Breast epithelium (tissue), 4 donors: ENCODE data around the gene HSPA12A. TPM values are rescaled to one million over a fixed set of nuclear protein-coding genes. Genes with fewer than 3 reads are reported as not detected.

Experiments used
- DNase-seq, 2 donors: peaks; one replicate each; pipeline ENCODE4 v3.0.0-alpha.2; 2019; ENCODE audit warnings: low spot score in 2 of 2
- H3K27ac ChIP-seq, 2 donors: fragments of 200-600 bp; sonication (generic) in 1 of 2; one replicate each; pipeline ENCODE4 v1.5.1; 2016 to 2019; ENCODE audit warnings: mild to moderate bottlenecking in 1 of 2
- H3K27me3 ChIP-seq, 2 donors: fragments of 200-600 bp; sonication (generic) in 1 of 2; one replicate each; pipeline versions ENCODE4 v1.5.1 to v1.6.0; 2017 to 2019; ENCODE audit warnings: control low read depth in 1 of 2, mild to moderate bottlenecking in 1 of 2
- H3K36me3 ChIP-seq: fragments of 200-600 bp; one replicate; pipeline ENCODE4 v1.5.1; 2019
- H3K4me1 ChIP-seq, 2 donors: fragments of 200-600 bp; sonication (generic); one replicate each; pipeline ENCODE4 v1.5.1; 2016 to 2019; ENCODE audit warnings: control low read depth in 1 of 2
- H3K4me3 ChIP-seq, 3 donors: fragments of 200-600 bp; sonication (generic); 1 replicate in 2 of 3; 2 replicates in 1 of 3; pipeline ENCODE4 v1.5.1; 2016 to 2019; ENCODE audit warnings: mild to moderate bottlenecking in 3 of 3, moderate library complexity in 2 of 3
- H3K9me3 ChIP-seq, 2 donors: fragments of 200-600 bp; sonication (generic) in 1 of 2; one replicate each; pipeline ENCODE4 v1.5.1; 2016 to 2019; ENCODE audit warnings: control low read depth in 1 of 2
- POLR2A ChIP-seq: fragments of 450-650 bp; IDR thresholded peaks from one replicate; pipeline ENCODE4 v1.6.1; 2016; ENCODE audit warnings: antibody characterized with exemption, mild to moderate bottlenecking, moderate library complexity
- POLR2AphosphoS5 ChIP-seq, 3 donors: sonication (generic); formaldehyde crosslinking; IDR thresholded peaks; one replicate each; pipeline ENCODE4 v1.6.1; 2017; ENCODE audit warnings: antibody characterized with exemption in 3 of 3
- intact Hi-C: fragments of 100-400 bp; cut with DNase I; formaldehyde crosslinking; loops from one replicate; pipeline ENCODE4 v1.15.1; 2023; ENCODE audit warnings: low total_unique reads
- total RNA-seq, 3 donors: library from RNA; depleted of rRNA; stranded (reverse); fragments of >200 nt; gene quantifications; one replicate each; pipeline ENCODE4 v1.1.0, GENCODE V29; 2016
- TF ChIP-seq, protein P1 (sequence below), 3 donors: fragments of 450-650 bp; IDR thresholded peaks; one replicate each; pipeline ENCODE4 v1.5.1; 2016 to 2017; ENCODE audit warnings: antibody characterized with exemption in 3 of 3, mild to moderate bottlenecking in 3 of 3, moderate library complexity in 3 of 3

The HSPA12A gene
- total RNA-seq, 3 donors from 2014 or later: 13.2 to 23.6 (median 14.2) TPM

DNA sequence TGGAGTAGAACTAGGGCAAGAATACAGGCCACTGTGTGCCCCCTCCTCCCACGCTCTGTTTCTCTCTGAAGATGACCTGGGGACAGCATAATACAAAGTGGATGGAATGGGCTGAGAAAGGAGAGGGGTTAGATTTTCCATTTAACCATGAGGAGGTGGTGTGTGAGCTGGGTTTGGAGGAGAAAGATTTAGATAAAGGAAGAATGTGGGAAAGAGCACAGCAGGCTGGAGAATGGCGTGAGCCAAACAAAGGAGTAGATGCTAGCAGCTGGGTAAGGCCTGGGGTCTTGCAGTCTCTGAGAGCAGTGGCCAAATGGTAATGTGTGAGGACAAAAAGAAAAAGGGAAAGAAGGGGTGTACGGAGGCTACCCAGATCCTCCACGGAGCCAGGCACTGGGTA is 113.0 kb downstream of the HSPA12A start:
- Histone ChIP-seq H3K9me3 (no peaks in the 10 kb centered on the region), H3K27me3 (peaks cover 0 to 17% of the 10 kb centered on the region in 2 donors), H3K36me3 (peaks cover 4% of the 10 kb centered on the region), H3K4me1 (no peaks in the 10 kb centered on the region), H3K4me3 (no peak overlapping the region), H3K27ac (no peak overlapping the region)
- TF ChIP-seq, protein P1, sequence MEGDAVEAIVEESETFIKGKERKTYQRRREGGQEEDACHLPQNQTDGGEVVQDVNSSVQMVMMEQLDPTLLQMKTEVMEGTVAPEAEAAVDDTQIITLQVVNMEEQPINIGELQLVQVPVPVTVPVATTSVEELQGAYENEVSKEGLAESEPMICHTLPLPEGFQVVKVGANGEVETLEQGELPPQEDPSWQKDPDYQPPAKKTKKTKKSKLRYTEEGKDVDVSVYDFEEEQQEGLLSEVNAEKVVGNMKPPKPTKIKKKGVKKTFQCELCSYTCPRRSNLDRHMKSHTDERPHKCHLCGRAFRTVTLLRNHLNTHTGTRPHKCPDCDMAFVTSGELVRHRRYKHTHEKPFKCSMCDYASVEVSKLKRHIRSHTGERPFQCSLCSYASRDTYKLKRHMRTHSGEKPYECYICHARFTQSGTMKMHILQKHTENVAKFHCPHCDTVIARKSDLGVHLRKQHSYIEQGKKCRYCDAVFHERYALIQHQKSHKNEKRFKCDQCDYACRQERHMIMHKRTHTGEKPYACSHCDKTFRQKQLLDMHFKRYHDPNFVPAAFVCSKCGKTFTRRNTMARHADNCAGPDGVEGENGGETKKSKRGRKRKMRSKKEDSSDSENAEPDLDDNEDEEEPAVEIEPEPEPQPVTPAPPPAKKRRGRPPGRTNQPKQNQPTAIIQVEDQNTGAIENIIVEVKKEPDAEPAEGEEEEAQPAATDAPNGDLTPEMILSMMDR (IDR thresholded peaks at IDR 0.05): no peak
- no peak for TF ChIP-seq POLR2AphosphoS5 (IDR thresholded peaks at IDR 0.05)
- TF ChIP-seq POLR2A: no peak
- intact Hi-C loops: loop anchor here (5.0 kb wide), 1 partner anchor 1418 kb away; the partner anchor contains the start of gene RAB11FIP2
- DNase-seq: no peak

DNA sequence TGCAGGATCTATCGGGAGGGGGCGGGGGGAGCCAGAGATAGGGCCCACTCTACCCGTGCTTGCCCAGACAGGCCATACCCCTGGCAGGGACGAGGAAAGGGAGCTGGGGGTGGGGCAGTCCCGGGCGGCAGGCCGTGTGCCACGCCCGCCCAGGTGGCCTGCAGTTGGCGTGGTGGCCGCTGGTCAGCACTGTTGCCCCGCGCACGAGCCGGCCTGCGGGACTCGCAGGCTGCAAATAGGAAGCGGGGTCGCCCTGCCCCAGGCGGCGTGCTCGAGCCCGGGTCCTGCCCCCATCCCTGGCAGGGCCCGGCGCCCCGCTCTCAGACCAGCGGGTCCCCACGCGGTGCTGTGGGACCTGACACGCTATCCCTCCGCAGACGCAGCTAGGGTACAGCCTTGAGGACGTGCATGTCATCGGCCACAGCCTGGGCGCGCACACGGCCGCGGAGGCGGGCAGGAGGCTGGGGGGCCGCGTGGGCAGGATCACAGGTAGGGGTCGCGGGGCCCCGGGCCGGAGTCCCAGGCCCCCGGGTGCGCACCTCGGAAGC is 114.9 kb downstream of the HSPA12A start:
- TF ChIP-seq, protein P1 (IDR thresholded peaks at IDR 0.05): peak in 2 of 3 donors; percentile 38 to 59
- no peak for TF ChIP-seq POLR2A
- Histone ChIP-seq H3K9me3 (no peaks in the 10 kb centered on the region), H3K4me3 (peak overlapping the region in 2 of 3 donors; percentile 35 to 63), H3K27ac (no peak overlapping the region), H3K36me3 (peaks cover 4% of the 10 kb centered on the region), H3K4me1 (no peaks in the 10 kb centered on the region), H3K27me3 (peaks cover 0 to 17% of the 10 kb centered on the region in 2 donors)
- no peak for DNase-seq
- intact Hi-C loops: loop anchor here (5.0 kb wide), 1 partner anchor 1420 kb away; the partner anchor contains the start of gene RAB11FIP2

DNA sequence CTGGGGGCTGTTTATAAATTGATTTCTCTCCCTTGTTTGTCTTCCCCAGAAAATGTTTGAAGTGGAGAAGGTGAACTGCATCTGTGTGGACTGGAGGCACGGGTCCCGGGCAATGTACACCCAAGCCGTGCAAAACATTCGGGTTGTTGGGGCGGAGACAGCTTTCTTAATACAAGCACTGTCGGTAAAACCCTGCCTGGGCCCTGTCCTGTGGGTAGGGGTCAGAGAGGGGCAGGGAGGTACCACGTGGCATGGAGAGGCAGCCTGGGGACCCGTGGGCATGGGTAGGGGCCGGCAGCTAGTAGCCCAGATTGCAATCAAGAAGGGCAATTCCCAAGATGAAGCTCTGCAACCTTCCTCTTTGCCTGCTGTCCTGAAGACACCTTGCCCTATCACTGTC is 115.6 kb downstream of the HSPA12A start:
- intact Hi-C loops: loop anchor here (5.0 kb wide), 1 partner anchor 1420 kb away; the partner anchor contains the start of gene RAB11FIP2
- H3K4me1 ChIP-seq: no peaks in the 10 kb centered on the region

DNA sequence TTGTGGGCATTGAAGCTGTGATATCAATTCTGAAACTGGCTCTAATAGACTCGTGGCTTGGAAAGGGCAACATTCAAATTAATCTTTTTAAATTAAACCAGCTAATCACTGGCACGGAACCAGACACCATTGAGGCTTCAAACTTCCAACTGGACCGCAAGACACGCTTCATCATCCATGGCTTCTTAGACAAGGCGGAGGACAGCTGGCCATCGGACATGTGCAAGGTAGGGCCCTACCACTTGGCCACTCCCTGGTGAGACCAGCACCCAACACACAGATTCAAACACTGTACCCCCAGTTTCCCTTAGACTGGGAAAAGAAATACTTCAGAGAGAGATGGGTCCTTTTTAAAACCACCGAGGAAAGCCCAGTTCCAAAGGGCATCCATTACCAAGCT is 116.5 kb downstream of the HSPA12A start:
- H3K27ac ChIP-seq: no peak overlapping the region
- DNase-seq: no peak
- no peak overlapping the region for H3K4me3 ChIP-seq
- TF ChIP-seq, protein P1 (IDR thresholded peaks at IDR 0.05): no peak
- TF ChIP-seq POLR2A (no peak), POLR2AphosphoS5 (IDR thresholded peaks at IDR 0.05) (no peak)
- intact Hi-C loops: loop anchor here (5.0 kb wide), 1 partner anchor 1421 kb away; the partner anchor contains the start of gene RAB11FIP2
- no peaks in the 10 kb centered on the region for H3K4me1 ChIP-seq
- no peaks in the 10 kb centered on the region for H3K9me3 ChIP-seq
- H3K27me3 ChIP-seq: peaks cover 0 to 17% of the 10 kb centered on the region in 2 donors
- peaks cover 4% of the 10 kb centered on the region for H3K36me3 ChIP-seq

More for the DNA sequence above, 115.6 kb downstream of the HSPA12A start:
- no peak for DNase-seq
- Histone ChIP-seq H3K4me3 (no peak overlapping the region), H3K27me3 (peaks cover 0 to 17% of the 10 kb centered on the region in 2 donors), H3K36me3 (peaks cover 4% of the 10 kb centered on the region), H3K27ac (no peak overlapping the region), H3K9me3 (no peaks in the 10 kb centered on the region)
- TF ChIP-seq POLR2AphosphoS5 (IDR thresholded peaks at IDR 0.05): no peak
- TF ChIP-seq, protein P1 (IDR thresholded peaks at IDR 0.05): no peak
- TF ChIP-seq POLR2A: no peak

DNA sequence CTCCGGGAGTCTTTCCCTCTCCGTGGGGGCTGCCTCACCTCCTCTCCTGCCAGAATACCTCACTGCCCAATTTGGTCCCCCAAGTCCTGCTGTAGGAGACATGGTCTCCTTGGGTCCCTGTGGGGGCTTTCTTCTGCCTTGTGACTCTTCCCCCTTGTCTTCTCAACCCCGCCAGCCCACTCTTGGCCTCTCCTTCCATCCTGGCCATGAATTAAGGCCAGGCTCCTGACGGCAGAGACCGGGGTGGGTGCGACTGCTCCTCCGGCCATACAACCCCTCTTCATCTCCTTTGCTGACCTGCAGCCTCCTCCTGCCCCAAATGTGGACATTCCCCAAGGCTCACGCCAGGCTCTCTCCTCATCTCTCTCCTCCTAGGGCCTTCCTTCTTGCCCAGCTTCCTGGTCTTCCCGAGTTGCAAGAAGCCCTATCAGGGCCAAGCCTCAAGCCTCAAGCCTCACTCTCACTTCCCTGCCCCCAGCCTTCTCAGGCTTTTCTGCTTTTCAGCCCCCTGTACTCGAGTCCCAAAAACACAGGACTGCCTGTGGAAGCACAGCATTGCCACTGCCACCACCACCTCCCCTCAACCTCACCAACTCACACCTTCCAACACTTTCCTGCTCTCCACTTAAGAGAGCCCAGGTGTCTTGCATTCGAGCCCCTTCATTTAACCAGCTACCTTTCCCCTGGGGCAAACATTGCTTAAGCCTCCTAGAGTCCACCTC is 120.3 kb downstream of the HSPA12A start:
- no peaks in the 10 kb centered on the region for H3K9me3 ChIP-seq
- no peak for DNase-seq

More for the DNA sequence above, 120.3 kb downstream of the HSPA12A start:
- Histone ChIP-seq H3K27ac (no peak overlapping the region), H3K4me1 (no peaks in the 10 kb centered on the region), H3K36me3 (peaks cover 4% of the 10 kb centered on the region), H3K4me3 (no peak overlapping the region), H3K27me3 (peaks cover 0 to 10% of the 10 kb centered on the region in 2 donors)
- intact Hi-C loops: no loop called here
- TF ChIP-seq, protein P1 (IDR thresholded peaks at IDR 0.05): no peak
- TF ChIP-seq POLR2A (no peak), POLR2AphosphoS5 (IDR thresholded peaks at IDR 0.05) (no peak)
